ENCODE data around the gene MON2. TPM values are rescaled to one million over a fixed set of nuclear protein-coding genes. Genes with fewer than 3 reads are reported as not detected.

MON2 gene
- total and polyA plus RNA-seq, 2 of the 8 experiments (the other 6 are each of a cell fraction or from before 2014, with no cell fraction given): 3.8 to 21.8 TPM

- TF ChIP-seq HDAC2 (IDR thresholded peaks at IDR 0.05; ENCODE audit: borderline replicate concordance in 1 of 2, low read depth in 2 of 2, low read length in 2 of 2): no peak
Observed at GRCh38 chr12:62543324-62543723, 76.7 kb downstream of the MON2 start (continued).
